ENCODE measurements around the gene CLBA1. TPM values are rescaled to one million over a fixed set of nuclear protein-coding genes. Genes with fewer than 3 reads are reported as not detected.

The CLBA1 gene
- 14.3 to 17.6 TPM (median 15.2 TPM) in 5 replicates for total RNA-seq (2022; extraction: Qiagen RNA extraction)

GRCh38 chr14:104985675-104986486 is at the start of gene CLBA1:
Gene CLBA1 (plus strand): TSS chr14:104985788. CDS start chr14:104986432, 644 bp downstream.

GRCh38 chr14:104977681-104978653 is 7.6 kb upstream of the CLBA1 start, which contains the start of gene AHNAK2:
Gene AHNAK2 (minus strand): TSS chr14:104978374. CDS start chr14:104978237, 137 bp downstream.

GRCh38 chr14:105020815-105021655 is 35.4 kb downstream of the CLBA1 start, which contains the start of gene CDCA4:
Gene CDCA4 (minus strand): TSS chr14:105021083. CDS start chr14:105011929, 9,154 bp downstream.

Other genes with a start within 250 kb of the CLBA1 start
- gene SIVA1, start 232.6 kb upstream of the CLBA1 start, total RNA-seq (2022; extraction: Qiagen RNA extraction), result 126 to 174 TPM (median 153 TPM) in 5 replicates
- gene AKT1, start 190.0 kb upstream of the CLBA1 start, total RNA-seq (2022; extraction: Qiagen RNA extraction), result 74.0 to 112 TPM (median 105 TPM) in 5 replicates
- 2.0 to 3.2 TPM (median 2.9 TPM) in 5 replicates for gene ZBTB42, start 184.7 kb upstream of the CLBA1 start, total RNA-seq (2022; extraction: Qiagen RNA extraction)
- gene CEP170B, start 120.5 kb upstream of the CLBA1 start, total RNA-seq (2022; extraction: Qiagen RNA extraction), result 13.7 to 29.4 TPM (median 25.8 TPM) in 5 replicates
- gene PLD4, start 60.9 kb upstream of the CLBA1 start, total RNA-seq (2022; extraction: Qiagen RNA extraction), result 0.02 to 0.23 TPM in 2 of 5 replicates, not detected in the others
- gene AHNAK2, start 7.4 kb upstream of the CLBA1 start, total RNA-seq (2022; extraction: Qiagen RNA extraction), result 200 to 252 TPM (median 220 TPM) in 5 replicates
- 40.3 to 44.6 TPM (median 42.2 TPM) in 5 replicates for gene CDCA4, start 35.3 kb downstream of the CLBA1 start, total RNA-seq (2022; extraction: Qiagen RNA extraction)
- 0.32 to 0.86 TPM (median 0.54 TPM) in 5 replicates for gene GPR132, start 79.6 kb downstream of the CLBA1 start, total RNA-seq (2022; extraction: Qiagen RNA extraction)
- gene JAG2, start 183.0 kb downstream of the CLBA1 start, total RNA-seq (2022; extraction: Qiagen RNA extraction), result 13.3 to 26.5 TPM (median 24.7 TPM) in 5 replicates
- 21.1 to 42.9 TPM (median 37.1 TPM) in 5 replicates for gene NUDT14, start 195.5 kb downstream of the CLBA1 start, total RNA-seq (2022; extraction: Qiagen RNA extraction)

Data from A549 treated with dexamethasone at 1 μM for 4 hours (cell line).